HG03469 (cell line): ENCODE results near the gene CCDC88C.
"Not testable (repeated sequence)": the region's sequence is repeated elsewhere in the genome, so short reads cannot be mapped to it uniquely, and the experiment has no call there.

Source experiments
- ATAC-seq: cut with Tn5 transposase; IDR thresholded peaks from one replicate; pipeline ENCODE4 v1.9.1; 2021; ENCODE audit warnings: mild to moderate bottlenecking, moderate library complexity, moderate number of reproducible peaks; ENCODE audit not compliant: unreplicated experiment

Gene CCDC88C

DNA sequence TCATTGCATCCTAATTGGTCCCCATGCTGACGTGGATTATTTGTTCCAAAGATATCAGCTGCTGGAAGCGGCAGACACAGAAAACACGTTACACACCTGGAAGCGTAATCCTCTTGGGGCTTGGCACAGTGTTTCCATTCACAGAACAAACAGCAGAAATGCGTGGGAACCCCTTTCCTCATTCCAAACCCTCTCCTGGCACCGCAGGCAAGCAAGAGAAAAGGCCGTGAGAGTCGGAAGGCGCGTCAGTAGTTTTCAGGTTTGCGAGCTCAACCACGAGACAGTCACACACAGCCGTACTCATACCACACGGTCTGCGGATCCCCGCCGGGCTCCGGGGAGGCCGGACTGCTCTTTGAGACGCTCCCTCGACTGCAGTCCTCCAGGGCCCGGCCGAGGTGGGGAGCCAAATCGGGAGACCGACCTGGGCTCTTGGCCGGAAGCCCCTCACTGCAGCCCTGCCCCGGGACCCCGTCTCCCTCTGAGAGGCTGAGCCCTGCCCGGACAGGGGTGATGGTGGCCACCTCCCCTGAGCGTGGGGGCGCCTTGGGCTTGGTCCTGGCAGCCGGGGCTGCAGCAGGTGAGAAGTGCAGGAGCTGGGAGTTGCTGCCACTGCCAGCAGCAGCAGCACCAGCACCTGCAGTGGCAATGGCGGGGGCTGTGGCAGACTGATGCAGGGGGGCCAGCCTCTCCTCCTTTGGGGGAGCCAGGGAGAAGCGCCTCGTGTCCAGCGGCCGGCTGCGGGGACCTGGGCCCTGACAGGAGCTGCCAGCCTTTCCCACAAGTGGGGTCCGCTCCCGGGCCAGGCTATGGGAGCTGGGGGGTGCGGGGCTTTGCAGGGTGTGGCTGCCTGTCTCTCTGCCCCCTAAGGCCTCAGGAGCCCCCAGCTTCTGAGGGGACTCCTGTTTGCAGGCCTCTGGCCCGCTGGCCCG, 145.0 kb downstream of the CCDC88C start:
- no peak for ATAC-seq

DNA sequence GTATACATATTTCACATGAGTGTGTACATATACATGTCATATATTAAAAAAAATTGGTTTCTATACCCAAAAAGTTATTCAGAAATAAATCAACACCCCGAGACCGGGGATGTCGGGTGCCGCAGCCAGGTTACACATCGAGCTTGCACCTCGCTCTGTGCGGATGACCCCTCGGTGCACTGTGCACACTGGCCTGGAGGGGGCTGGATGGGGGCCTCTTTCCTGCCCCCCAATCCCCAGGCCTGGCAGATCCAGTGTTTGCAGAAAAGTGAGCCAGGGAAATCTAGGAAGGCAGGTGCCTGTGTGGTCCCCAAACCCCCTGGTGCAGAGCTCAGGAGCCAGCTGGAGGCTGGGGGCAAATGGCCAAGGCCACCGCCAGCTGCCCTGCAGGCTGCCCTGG, 146.0 kb downstream of the CCDC88C start:
- ATAC-seq = no peak

DNA sequence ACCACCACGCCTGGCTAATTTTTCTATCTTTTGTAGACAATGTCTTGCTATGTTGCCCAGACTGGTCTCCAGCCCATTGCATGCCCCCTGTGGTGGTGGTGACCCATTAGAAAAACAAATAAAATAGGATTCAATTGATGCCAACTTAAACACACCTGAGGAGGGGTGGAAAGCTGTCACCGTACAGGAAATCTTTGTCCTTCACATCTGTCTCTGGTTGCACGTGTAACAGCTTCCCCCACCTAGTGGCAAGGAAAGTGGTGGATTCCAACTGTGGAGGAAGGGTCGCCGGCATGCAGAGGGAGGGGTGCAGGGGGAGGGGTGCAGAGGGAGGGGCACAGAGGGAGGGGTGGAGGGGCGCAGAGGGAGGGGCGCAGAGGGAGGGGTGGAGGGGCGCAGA, 147.0 kb downstream of the CCDC88C start:
- no peak for ATAC-seq

DNA sequence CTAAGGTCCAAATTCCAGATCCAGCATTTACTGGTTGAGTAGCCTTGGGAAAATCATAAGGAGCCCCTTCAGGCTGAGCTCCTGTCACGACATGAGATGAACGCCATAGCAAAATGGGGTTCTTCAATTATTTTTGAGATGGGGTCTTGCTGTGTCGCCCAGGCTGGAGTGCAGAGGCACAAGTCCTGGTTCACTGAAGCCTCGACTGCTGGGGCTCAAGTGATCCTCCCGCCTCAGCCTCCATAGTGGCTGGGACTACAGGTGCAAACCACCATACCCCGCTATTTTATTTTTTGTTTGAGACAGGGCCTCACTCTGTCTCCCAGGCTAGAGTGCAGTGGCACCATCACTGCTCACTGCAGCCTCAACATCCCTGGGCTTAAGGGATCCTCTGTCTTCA, 147.4 kb downstream of the CCDC88C start:
- ATAC-seq = no peak

DNA sequence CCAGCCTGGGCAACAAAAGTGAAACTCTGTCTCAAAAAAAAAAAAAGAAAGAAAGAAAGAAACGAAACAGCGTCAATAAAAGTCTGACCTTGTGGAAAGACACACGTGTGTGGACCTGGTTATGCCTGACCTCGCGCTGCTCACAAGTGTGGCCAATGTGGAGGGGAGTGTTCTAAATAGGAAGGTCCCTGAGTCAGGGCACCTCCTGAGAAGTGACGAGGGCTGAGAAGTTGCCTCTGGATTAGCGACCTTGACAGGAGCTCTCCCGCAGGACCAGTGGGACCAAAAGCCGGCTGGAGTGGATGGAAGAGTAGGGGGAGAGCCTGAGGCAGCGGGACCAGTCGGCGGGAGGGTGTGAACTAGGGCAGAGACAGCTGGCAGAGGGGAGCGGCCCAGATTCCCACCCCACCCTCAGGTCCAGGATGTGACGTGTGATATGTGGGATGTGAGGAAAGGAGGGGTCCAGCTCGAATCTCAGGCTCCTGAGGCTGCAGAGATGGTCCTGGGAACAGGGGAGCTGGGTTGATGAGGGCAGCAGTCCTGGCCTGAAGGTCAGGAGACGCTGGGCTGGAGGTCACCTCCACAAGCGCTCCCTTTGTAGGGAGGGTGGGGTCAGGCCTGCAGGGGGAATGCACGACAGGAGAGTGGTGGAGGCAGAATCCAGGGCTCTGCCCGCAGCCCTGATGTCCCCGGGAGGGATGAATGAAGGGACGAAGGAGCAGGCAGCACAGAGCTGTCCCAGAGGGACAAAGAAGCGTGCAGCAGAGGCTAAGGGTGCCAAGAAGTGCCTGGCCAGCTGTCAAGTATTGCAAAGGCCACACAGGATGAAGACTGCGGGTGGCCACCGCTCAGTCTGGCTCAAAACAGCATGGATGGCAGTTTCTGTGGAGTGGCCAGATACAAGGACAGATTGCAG, 148.3 kb downstream of the CCDC88C start:
- no peak for ATAC-seq

DNA sequence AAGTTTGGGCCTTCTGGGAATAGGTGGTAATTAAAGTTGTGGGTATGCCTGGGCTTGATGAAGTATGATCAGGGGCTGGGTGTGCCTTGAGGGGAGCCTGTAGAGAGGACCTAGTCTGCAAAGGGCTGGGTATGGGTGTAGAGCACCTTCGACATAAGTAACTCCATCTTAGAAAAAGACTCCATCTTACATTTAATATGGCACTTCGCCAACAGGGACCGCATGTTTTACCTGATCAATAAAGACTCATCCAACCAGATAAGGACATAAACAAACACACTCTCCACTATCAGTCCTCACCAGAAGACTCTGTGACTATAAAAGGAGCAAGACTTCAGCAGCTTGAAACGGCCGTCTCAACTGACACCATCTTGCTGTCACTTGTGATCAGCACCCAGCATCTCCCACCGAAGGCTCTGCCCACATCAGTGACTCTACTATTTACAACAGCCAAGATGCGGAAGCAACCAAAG, 149.6 kb downstream of the CCDC88C start:
- no peak for ATAC-seq

DNA sequence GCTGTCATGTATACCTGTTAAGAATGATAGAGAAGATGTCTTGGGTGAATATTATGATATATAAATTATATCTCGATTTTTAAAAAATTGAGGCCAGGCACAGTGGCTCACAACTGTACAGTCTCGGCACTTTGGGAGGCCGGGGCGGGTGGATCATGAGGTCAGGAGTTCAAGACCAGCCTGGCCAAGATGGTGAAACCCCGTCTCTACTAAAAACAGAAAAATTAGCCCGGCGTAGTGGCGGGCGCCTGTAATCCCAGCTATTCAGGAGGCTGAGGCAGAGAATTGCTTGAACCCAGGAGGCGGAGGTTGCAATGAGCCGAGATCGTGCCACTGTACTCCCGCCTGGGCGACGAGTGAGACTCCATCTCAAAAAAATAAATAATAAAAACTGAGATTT, 151.3 kb downstream of the CCDC88C start:
- ATAC-seq = not testable (repeated sequence)

DNA sequence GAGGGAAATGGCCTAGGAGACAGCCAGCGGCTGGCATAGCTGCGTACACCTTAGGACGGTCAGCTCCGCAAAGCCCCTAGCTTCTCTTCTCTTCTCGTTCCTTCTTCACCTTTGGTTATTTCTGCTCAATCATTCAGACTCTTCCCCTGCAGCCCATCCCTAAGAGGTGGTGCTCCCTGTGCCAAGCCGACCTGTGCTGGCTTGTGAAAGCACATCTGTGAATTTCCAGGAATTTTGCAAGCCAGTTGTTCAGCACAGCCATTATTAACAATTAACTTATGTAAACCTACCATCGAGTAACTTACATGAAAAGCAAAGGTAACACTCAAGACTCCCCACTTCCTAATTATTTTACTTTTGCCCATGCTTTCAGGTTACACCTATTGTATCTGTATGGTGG, 152.2 kb downstream of the CCDC88C start:
- no peak for ATAC-seq

DNA sequence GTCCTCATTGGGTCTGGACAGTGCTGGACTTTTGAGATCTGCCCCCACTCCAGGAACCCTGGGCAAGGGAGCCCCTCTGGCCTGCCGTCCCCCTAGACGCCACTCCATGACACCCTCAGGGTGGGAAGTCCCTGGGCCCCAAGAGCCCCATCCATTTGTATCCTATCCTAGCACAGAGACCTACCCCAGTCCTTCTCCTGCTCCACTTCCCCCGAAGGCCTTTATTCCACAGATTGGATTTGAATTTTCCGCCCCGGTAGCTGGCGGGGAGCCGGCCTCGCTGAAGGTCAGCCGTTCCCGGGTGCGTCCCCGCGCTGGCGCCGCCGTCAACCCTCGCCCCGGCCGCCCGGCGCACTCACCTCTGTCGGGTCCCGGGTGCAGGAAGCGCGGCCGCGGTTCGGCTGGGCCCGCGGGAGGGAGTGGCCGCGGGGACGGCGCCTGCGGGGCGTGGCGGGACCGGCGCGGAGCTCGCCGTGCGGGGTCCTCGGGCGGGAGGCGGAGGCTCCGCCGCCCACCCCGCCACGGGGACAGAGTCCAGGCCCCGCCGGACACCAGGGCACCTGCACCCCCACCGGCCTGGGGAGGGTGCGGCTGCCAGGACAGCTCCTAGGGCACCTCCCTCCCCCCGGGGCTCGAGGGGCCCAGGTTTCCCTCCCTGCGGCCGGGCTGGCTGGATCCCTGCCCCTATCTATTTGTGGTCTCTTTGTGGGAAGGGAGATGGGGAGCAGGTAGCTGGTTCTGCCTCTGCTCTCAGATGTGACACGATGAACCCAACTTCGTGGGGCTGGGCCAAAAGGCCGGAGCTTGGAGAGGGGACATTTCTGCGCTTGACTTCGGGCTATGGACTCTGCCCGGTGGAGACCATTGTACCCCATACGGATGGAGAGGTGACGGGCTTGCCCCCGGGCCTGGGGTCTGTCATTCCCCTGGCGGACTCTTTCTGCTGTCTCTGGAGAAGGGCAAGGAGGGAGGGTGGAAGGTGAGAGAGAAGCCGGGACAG, 153.2 kb downstream of the CCDC88C start:
- no peak for ATAC-seq

DNA sequence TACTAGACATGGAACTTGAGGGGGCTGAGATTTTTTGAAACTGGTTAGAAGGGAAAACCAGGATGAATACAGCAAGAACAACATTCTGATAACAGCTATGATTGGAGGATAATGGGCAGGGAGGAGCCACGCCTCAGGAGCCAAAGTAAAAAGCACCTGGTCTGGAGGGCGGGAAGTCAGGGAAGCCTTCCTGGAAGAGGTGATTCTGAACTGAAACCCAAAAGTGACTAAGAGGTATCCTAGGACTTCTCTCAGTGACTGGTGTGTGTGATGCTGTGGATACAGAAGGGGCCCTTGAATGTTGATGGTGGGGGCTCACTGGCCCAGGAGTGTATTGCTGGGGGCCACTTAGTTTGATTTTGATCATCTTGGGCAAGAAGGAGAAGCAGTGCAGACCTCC, 154.3 kb downstream of the CCDC88C start:
- ATAC-seq = no peak

DNA sequence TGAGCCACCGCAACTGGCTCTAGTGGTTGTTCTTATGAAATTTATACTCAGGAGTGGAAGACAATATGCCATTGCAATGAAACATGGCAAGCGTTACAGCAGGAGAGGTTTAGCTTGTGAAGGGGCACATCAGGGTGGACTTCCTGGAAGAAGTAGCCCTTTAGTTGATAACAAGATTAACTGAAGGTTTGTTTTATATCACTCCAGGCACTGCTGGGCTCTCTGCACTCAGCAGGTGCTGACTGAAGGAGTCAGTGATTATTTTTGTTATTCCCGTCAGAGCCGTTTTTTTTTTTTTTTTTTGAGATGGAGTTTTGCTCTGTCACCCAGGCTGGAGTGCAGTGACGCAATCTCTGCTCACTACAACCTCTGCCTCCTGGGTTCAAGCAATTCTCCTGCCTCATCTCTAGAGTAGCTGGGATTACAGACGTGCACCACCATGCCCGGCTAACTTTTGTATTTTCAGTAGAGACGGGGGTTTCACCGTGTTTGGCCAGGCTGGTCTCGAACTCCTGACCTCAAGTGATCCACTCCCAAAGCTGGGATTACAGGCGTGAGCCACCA, 155.6 kb downstream of the CCDC88C start:
- ATAC-seq = no peak

DNA sequence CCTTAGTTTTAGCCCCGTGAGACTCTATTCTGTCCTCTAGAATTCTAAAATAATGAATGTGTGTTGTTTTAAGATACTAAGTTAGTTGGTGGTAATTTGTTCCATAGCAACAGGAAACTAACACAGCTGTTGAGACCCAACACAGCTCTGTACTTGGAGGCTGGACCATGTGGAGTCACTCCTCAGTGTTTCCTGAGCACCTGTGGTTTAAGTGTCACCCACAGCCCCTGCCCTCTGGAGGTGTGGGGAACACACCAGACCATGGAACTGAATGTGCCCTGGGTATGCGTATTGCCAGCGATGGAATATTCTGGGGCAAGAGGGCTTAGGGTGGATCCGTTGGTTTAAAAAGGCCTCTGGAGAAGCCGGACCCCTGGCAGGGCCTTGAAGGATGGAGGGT, 156.5 kb downstream of the CCDC88C start:
- ATAC-seq = no peak

DNA sequence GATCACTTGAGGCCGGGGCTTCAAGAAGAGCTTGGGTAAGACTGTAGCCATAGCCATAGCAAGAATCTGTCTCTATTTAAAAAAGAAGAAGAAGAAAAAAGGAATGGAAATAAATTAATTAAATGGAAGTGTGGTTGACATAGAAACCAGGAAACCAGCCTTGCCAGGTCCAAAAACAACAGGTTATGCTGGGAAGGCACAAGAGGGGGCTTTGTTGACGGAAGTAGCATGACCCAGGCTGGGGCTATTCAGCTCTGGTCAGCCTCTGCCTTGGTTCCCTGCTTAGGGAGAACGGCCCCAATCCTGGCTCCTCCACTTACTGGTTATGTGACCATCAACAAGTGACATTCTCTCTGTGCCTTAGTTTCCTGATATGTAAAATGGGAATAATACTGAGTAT, 158.7 kb downstream of the CCDC88C start:
- ATAC-seq = no peak

DNA sequence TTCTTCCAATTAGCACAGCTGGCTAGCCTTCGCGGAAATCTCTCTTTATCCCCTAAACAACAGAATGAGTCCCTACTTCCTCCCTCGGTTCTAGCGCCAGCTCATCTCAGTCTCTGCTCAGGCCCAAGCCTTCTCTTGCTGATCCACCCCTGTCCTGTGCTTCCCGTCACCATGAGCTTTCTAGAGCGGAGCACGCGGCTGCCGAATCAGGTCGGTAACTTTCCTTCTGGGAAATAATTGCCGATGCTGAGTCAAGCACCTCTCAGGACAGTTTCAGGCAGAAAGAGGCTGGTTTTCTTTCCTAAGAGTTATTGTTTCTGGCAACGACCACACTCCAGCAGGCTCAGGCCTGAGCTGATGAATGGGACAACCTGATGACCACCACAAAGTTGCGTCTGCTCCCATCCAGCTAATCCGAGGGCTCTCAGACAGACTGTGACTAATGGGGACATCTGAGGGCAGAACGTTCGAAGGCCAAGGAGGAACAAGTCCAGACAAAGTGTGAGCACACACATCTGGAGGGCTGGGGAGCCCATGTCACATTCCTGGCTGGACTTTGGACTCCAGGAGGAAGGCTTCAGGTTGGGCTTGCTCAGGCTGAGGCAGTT, 159.5 kb downstream of the CCDC88C start:
- no peak for ATAC-seq

DNA sequence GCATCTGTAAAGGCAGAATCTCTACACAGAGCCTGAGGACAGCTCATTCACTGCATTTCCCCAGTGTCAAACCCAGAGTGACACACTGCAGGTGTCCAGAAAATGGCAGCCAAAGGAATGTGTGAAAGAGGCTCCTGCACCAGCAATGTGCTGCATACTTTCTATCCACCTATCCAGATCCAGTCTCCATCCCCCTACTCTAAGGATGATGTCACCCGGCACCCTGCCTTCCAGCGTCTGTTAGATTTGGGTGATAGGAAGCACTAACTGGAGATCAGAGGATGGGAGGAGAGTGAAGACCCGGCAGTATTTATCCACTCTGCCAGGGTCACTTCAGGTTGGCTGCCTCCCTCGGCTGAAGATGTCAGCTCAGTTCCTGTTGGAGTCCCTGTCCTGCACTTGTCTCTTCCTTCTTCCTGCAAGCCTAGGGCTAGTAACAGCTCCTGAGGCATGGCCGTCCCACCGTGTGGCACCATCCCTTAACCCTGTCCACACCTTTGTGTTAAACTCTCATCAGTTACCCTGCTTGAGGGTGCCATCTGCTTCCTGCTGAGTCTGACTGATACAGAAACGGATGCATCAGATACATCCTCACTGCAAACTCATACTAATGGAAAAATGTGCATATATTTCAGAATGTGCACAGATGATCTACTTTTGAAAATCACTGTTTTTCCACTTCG, 160.2 kb downstream of the CCDC88C start:
- no peak for ATAC-seq

DNA sequence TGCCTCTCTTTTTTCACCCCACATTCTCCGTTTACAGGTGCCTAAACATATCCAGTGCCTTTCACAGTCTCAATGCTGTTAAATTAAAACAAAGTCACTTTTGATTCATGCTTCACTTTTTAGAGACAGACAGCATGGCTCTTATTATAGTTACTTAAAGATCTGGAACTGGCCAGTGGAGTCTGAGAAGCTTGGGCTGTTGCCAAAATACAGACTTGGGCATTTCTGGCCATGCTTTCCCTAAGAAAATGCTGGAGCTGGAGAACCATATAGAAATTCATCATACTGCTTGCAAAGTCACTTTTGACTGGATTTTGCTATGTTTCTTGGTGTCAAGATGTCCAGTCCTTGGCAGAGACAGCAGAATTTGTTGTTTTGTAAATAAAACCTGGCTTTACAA, 161.0 kb downstream of the CCDC88C start:
- no peak for ATAC-seq

DNA sequence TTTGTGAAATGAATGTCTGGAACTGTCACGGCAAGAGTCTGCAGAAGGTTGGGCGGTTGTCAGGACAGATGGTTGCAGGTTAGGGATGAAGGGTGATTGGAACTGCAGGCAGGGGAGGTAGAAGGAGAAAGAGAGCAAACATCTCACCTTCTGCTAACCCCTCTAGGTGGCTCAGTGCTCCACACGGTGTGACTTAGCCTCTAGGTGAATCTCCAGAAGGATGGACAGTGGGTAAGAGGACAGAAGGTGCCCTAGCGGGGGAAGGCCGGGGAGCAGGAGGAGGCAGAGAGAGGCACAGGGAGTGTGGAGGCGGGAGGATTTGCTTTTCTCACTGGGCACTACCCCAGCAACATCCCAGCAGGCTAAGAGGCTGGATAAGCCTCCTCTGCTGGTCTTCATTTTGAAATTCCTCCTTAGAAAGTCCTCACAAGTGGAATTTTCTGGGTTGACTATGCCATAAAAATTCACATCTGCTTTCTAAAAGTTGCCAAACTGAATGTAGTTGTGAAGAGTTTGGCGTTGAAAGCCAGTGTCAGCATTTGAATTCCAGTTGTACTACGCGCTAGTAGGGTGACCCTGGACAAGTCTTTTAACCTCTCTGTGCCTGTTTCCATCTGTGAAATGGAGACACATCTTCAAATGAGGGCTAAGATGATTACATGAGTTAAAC, 162.5 kb downstream of the CCDC88C start:
- ATAC-seq = no peak

DNA sequence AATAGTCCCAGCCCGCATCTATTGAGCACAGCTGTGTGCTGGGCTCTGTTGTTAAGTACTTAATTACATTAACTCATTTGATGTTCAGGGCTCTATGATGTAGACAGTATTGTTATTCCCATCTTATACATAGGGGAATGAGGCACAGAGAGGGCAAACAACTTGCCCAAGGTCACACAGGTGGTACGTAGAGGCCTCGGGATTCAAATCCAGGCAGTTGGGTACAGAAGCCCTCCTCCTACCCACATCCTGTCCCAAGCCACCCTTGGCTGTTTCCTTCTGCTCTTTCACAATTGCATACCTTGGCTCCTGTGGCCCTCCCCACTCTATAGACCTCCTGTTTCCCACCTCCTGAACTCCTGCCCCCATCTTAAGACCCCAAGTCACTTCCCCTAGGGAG, 163.2 kb downstream of the CCDC88C start:
- no peak for ATAC-seq
